Measurements from ENCODE around the gene SYT17.

The SYT17 gene

DNA sequence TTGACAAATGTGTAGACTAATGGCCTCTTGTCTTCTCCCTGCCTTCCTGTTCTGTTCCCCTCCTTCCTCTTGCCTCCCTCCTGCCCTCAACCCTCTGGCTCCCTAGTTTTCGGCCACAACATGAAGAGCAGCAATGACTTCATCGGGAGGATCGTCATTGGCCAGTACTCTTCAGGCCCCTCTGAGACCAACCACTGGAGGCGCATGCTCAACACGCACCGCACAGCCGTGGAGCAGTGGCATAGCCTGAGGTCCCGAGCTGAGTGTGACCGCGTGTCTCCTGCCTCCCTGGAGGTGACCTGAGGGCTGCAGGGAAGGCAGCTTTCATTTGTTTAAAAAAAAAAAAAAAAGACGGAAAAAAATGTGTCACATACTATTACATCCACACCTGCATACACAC, 98.7 kb downstream of the SYT17 start:
- no peak for DNase-seq

DNA sequence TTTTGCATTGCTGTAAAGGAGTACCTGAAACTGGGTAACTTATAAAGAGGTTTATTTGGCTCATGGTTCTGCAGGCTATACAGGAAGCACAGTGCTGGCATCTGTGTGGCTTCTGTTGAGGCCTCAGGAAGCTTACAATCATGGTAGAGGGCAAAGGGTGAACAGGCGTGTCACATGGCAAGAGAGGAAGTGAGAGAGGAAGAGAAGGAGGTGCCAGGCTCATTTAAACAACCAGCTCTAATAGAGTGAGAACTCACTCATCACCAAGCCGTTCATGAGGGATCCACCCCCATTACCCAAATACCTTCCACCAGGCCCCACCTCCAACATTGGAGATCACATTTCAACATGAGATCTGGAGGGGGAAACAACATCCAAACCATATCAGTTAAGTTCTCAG, 101.1 kb downstream of the SYT17 start:
- DNase-seq = no peak

DNA sequence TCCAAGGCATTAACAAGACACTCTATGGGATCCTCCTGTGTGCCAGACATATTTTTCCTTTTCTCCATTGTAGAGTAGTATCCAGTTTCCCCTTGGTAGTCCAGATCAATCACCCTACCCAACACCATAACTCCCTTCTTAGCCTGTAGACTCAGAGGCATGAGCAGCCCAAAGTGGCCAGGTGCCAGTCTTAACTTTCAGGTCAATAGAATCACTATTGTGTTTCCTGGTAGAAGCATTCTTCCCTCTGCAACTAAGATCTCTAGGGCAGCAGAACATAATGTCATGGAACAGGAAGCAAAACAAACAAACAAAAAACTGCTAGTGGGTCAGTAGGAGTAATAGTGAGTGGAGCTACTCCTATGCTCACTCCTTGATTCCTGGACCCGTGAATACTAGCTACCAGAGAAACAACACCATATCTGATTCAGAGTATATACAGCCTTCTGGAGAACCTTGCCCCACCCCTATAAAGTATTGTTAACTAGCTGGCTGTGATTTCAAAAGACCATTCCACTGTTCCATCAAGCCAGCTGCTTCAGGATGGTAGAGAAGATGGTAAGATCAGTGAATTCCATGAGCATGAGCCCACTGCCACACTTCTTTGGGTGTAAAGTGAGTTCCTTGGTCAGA, 106.2 kb downstream of the SYT17 start:
- no peak for DNase-seq

DNA sequence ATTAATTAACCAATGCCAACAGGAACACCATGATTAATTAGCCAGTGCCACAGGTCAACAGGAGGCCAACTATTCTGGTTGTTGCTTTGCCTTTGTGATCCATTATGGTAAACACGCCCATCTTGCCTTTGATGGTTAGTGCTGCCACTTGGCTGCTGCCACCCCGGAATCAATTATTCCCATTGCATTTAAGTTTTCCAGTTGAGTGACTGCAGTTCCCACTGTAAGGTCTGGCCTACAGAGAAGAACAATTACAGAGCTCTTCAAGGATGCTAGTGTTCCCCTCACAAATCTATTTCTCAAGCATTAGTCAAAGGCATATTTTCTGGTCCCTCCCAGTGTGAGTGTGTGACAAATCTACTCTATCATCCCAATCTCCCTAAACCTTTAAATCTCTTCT, 110.4 kb downstream of the SYT17 start:
- DNase-seq = no peak

DNA sequence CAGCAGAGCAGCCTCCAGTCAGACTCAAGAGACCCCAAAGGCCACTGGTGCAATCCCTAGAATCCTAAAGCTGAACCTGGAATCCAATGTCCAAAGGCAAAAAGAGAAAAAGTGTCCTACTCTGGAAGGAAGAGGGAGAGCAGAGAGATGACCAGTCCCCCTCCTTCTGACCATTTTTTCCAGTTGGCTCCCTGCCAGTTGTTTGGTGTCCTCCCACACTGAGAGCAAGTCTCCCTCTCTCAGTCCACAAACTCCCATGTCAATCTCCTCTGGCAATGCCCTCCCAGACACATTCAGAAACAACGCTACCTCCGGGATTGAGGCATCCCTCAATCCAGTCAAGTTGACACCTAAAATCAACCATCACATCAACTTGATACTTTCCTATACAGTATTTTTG, 113.2 kb downstream of the SYT17 start:
- DNase-seq = no peak

DNA sequence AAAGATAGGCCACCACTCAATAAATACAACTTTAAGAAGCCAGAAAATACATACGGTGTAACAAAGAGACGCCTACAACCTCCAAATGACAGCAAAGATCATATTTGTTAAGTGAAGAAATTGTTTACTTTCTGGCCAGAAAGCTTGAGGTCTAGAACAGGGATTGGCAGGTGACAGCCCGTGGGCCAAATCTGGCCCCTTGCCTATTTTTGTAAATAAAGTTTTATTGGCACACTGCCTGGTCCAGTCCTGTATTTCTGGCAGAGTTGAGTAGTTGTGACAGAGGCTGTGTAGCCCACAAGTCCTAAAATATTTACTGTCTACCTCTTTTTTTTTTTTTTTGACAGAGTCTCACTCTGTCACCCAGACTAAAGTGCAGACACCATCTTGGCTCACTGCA, 114.1 kb downstream of the SYT17 start:
- DNase-seq = no peak

DNA sequence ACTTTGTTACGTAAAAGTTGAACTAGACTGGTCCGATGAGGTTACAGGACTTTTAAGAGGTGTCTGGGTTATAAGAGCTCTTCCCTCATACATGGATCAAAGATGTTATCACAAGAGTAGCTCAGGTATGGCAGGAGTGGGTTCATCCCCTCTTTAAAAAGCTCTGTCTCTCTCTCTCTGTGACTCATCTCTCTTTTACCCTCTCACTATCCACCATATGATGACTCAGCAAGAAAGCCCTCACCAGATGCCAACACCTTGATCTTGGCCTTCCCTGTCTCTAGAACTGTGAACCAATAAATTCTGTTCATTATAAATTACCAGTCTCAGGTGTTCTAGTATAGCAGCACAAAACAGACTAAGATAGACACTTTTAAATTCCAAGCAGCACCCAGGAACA, 115.6 kb downstream of the SYT17 start:
- no peak for DNase-seq

DNA sequence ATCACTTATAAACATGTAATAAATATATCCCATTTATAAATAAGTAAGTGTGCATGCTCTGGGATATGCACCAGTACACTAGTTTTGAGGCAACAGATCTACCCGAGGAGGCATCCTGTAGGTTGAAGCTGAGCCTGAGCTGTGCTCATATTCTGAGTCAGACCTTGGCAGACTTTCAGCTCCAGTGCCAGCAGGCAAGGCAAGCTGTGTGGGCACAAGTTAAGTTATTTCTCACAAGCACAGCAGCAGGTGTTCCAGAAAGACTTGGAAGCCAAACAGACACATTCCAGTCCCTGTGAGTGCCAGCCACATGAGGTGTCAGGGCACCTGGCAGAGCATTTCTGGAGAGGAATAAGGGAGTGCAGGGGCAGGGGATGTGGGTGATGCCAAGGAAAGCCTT, 116.2 kb downstream of the SYT17 start:
- DNase-seq = no peak

DNA sequence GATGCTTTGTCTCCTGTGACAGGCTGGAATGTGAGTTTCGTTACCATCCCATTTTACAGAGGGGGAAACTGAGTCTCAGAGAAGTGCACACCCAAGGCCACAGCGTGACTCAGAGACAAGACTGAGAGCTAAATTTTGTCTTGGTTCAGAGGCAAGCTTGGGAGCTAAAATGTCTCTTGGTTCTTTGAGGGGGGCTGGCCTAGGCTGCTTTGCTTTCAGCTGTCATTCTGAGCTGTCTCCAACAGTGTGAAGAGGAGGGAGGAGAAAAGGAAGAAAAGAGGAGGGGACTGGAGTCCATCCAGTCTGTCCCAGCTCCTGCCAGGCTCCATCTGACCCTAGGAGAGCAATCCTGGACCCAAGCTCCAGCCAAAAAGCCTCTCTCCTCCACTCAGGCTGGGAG, 117.4 kb downstream of the SYT17 start, which contains the start of gene CLEC19A:
TSS of gene CLEC19A (plus strand) at position 301 of the 400 bp plus-strand sequence. CDS start 121 bp downstream, outside the sequence.
- DNase-seq = no peak

DNA sequence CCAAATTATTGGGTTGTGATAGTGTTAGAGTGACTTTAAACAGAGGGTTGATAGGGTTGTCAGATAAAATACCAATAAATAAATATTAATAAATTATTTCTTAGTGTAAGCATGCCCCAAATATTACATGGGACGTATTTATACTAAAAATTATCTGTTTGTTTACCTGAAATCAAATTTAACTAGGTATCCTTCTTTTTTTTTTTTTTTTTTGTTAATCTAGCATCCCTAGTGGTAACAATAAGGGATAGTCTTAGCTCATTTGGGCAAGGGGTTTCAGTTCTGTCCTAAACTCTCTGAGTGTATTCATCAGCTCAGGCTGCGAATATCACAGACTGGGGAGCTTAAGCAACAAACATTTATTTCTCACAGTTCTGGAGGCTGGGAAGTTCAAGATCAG, 118.8 kb downstream of the SYT17 start:
- no peak for DNase-seq

DNA sequence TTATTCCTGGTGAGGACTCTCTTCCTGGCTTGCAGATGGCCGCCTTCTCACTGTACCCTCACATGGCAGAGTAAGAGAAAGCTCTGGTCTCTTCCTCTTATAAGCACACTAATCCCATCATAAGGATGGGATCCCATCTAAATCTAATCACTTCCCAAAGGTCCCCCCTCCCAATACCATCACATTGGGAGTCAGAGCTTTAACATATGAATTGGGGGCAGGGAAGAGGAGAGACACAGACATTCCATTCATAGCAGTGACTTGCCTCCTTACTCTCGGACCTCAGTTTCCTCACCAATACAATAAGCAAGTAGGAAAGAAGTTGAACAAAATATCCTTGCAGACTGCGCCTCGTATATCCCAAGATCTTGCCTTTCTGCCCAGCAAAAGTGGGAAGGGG, 119.2 kb downstream of the SYT17 start:
- no peak for DNase-seq

DNA sequence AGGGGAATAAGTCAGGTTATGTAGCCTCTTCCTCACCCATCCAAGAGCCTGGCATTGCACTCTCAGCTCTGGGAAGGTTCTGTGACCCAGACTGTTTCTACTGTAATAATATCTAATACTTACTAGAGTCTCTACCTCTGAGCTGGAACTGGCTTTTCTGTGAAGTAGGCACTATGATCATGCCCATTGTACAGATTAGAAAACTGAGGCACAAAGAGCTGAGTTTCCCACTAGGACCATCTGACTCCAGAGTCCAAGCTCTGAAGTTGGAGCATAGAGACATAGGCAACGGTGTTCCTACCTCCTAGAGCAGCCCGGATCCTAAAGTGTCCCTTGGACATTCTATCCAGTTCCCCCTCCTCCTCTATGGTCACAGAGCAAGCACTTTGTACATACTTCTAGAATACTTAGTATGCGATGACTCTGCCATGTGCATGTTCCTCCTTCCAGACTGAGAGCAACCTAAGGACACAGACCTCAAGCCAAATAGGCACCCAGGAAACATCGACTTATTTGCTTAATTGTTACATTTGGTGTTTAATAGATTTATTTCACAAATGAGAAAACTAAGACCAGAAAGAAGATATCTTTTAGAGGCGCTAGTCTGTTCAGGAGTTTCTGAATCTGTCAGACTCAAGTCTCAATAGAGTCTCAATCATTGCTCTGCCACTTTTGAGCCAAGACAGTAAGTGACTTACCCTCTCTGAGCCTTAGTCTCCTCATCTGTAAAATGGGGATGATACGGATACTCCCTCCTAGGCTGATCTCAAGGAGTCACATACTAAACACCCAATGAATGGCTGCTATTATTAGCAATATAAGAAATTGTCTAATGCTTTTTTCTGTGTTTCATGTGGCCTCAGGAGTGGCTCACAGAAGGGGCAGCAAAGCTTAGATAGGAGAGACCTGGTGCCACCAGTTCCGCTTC, 121.1 kb downstream of the SYT17 start:
- DNase-seq = no peak

DNA sequence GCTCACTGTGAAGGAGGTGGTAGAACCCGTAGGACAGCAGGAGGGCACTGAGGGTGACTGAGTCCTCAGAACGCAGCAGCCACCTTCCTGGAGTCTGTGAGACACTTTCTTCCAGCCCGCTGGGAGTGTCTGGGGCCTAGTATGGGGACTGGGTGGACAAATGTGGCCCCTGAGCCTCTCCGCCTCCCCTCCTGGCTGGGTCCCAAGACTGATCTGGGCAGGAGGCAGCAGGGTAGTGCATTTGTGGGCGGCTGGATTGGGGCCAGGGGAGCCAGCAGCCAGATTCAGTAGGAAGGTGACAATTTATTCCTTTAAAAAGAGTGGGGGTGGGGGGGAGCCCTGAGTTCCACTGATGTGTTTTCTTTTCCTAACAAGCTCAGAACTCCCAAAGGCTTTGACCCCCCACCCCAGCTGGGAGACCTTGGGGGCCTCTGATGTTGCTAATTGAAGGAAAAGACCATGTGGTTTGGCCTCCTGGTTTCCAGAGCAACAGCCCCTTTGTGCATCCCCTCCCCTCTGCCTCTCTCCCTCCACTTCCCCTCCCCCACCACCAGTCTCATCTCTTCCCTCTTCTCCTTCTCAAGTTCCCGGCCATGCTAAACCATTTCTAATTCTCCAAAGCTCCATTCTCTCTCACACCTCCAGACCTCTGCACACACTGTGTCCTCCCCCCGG, 121.9 kb downstream of the SYT17 start:
- DNase-seq = no peak

DNA sequence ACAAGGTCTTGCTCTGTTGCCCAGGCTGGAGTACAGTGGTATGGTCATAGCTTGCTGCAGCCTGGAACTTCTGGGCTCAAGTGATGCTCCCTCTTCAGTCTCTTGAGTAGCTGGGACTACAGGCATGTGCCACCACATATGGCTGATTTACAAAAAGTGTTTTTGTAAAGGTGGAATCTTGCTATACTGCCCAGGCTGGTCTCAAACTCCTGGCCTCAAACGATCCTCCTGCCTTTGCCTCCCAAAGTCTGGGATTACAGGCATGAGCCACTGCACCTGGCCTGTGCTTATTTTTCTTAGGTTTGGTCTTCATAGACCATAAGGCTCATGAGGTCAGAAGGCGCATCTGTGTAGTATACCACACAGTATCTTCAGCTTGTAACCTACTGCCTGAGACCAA, 122.8 kb downstream of the SYT17 start:
- DNase-seq = no peak

DNA sequence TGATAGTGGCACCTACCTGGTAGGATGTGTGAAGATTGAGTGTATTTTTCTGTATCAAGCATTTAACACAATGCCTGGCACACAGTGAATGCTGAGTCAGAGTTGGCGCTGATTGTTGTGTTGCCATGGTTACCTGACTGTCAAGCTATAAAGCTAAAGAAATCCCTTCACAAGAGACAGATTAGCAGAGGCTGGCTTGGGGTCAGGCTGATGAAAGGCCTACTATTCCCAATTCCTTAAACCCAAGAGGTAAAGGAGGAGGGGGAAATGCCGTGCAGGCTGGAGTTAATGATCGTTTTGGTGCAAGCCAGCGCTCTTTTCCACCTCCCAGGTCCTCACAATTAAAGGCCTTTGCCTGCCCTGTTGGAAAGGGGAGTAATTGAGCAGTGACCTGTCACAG, 123.4 kb downstream of the SYT17 start:
- no peak for DNase-seq

DNA sequence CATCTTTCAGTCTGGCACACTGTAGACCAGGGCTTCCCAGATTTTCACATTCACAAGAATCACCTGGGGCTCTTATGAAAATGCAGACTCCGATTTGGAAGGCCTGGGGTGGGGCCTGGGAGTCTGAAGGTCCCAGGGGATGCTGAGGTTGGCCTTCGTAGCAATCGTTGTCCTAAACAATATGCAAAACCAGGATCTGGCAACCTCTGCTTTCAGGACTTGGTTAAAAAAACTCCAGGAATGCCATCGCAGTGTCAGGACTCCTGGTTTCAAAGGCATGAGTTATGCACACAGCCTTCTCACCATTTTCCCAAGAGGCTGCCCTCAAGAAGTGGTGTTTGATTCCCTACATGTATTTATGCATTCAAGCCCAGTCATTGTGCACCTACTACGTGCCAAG, 124.1 kb downstream of the SYT17 start:
- DNase-seq = no peak

DNA sequence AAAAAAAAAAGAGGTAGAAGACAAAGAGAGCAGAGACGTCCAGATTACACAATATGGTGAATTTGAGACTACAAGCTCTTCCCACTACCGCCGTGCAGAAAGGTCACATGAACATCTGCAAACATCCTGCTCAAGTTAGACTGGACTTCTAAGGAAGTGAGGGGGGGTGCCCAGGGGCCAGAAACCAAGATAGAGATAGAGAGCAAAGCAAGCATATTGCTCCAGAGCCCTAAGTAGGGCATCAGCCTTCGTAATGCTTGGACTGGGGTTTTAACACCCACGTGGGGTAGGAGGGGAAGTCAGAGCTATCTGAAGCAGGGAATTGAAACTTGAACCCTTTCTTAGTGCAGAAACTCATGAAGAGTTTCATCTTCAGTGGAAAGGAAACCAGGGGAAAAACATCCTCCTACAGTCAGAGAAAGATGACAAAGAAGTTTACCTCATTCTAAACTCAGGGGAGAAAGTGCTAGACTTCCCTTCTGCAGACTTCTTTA, 126.2 kb downstream of the SYT17 start:
- DNase-seq = no peak

DNA sequence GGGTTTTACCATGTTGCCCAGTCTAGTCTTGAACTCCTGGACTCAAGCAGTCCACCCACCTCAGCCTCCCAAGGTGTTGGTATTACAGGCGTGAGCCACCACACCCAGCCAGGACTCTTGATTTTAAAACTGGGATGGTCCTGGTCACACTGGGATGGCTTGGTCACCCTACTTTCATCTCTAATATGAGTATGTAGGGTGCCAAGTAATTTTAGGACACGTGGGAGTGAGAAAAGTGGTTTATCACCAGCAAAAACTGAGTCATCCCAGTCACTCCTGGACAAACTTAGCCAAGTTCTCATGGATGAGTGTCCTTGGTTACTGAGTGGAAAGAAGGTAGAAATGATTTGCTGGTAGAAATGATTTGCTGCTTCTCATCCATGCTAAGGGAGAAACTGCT, 127.4 kb downstream of the SYT17 start:
- no peak for DNase-seq

DNA sequence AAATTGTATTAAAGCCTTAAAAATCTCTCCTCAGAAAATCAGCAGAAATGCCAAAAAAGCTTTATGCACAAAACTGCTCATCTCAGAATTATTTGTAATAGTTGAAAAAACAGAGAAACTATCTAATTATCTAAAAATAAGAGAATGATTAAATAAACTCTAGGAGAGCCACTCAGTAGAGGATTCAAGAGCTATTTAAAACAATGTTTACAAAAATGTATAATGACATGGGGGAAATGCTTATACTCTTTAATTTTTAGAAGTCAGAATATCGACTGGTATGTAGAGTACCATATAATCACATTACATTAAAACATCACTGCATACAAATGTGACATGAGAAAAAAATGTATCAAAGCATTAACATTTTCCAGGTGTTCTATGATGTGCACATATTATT, 129.4 kb downstream of the SYT17 start:
- DNase-seq = no peak

DNA sequence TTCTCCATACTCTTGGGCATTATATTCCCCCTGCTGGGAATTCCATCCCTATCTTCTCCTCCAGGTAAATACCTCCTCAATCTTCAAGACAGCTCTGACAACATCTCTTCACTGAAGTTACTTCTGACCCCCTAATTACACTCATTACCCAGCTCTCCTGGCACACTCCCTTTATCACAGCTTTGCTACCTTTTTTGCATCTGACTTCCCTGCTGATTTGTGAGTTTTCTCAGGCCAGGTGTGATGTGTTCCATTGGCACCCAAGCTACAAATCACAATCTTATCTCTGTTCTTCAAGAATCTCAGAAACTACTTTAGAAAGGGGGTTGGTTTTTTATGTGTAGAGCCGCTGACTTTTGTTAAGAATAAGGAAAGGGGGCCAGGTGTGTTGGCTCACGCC, 131.5 kb downstream of the SYT17 start:
- no peak for DNase-seq

DNA sequence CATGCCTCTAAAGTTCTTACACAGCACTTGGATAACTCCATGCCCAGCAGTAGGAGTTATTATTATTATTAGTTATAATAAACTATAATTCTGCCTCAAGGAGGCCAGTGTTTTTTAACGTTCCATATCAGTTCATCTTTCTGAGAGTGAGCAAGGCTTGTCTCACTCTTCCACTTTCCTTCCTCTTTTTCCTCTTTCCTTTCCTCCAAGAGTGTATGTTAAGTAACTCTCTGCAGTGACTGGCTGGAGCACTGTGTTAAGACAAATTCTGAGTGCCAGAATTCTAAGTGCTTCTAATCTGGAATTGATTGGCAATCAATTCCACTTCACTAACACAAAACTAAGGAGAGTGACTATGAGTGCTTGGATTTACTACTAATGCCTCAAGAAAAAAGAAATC, 133.9 kb downstream of the SYT17 start:
- no peak for DNase-seq

DNA sequence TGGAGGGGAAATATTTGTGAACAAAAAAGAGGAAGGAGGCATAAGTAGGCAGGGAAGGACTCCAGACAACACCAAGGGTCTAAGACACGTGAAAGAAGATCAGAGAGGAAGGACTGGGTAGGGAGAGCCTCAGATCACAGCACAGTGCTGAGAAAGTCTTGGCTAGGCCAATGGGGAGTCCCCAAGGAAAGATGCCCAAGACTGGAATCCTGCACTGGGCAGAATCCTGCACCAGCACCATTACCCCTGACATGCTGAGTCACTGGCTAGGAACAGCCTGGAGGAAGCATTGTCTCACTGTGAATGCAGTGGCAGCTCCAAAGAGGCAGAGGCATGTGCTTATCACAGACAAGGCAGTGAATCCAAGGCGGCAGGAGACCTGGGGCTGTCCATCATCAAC, 136.7 kb downstream of the SYT17 start:
- DNase-seq = no peak

DNA sequence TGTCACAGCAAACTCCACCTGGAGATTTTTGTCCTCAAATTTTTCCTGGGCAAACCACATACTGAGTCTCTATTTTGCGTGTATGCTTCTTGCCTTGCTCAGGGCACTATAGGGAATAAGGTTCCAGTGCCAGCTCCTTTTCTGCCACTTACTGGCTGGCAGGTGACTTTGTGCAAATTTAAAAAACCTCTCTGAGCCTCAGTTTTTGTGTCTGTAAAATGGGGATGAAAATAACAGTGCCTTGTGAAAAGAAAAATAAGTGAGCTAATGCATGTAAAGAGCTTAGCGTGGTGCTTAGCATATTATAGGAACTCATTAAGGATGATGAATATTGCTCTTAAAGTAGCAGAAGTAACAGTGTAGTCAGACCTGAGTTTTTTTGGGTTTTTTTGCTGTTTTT, 137.4 kb downstream of the SYT17 start:
- no peak for DNase-seq

Measured in NCI-H1092 (cell line).